ENCODE results near the gene LRP1B.

LRP1B gene

GRCh38 chr2:142037066-142037465 is 93.8 kb downstream of the LRP1B start:
- H3K79me2 ChIP-seq (ENCODE audit: insufficient read depth, low read length), result no peaks in the 10 kb centered on the region
- H3K4me3 ChIP-seq (ENCODE audit: low read length, poor library complexity, severe bottlenecking), result no peak overlapping the region
- no peaks in the 10 kb centered on the region for H4K20me1 ChIP-seq (ENCODE audit: insufficient read depth, low read length, poor library complexity, severe bottlenecking)
- H3K9ac ChIP-seq (ENCODE audit: low read depth, low read length, poor library complexity, severe bottlenecking), result no peak overlapping the region
- H3K4me2 ChIP-seq (ENCODE audit: low read depth, low read length, poor library complexity, severe bottlenecking), result no peak overlapping the region
- no peaks in the 10 kb centered on the region for H3K9me3 ChIP-seq (ENCODE audit: insufficient read depth, low read depth, low read length)
- H3K27me3 ChIP-seq (ENCODE audit: insufficient read depth, low read length, poor library complexity, severe bottlenecking), result no peaks in the 10 kb centered on the region
- H3K36me3 ChIP-seq (ENCODE audit: insufficient read depth, low read length), result no peaks in the 10 kb centered on the region
- H3F3A ChIP-seq (ENCODE audit: low read depth), result no peaks in the 10 kb centered on the region
- H3K9me2 ChIP-seq (replicated peaks; ENCODE audit: low read depth, low read length), result no peaks in the 10 kb centered on the region
- TF ChIP-seq EZH2phosphoT487 (IDR thresholded peaks at IDR 0.05; ENCODE audit: borderline replicate concordance), result no peak
- no peak for TF ChIP-seq CTCF (conservative IDR thresholded peaks at IDR 0.05; ENCODE audit: low read length)
- H2AFZ ChIP-seq (ENCODE audit: low read length), result no peak overlapping the region
- no peaks in the 10 kb centered on the region for H3K4me1 ChIP-seq (ENCODE audit: insufficient read depth, low read length, poor library complexity, severe bottlenecking)

- Histone ChIP-seq H3K27me3 (ENCODE audit: insufficient read depth, low read length, poor library complexity, severe bottlenecking) (no peaks in the 10 kb centered on the region), H3K9ac (ENCODE audit: low read depth, low read length, poor library complexity, severe bottlenecking) (no peak overlapping the region), H3K79me2 (ENCODE audit: insufficient read depth, low read length) (no peaks in the 10 kb centered on the region), H3K9me3 (ENCODE audit: insufficient read depth, low read depth, low read length) (no peaks in the 10 kb centered on the region), H3K4me1 (ENCODE audit: insufficient read depth, low read length, poor library complexity, severe bottlenecking) (no peaks in the 10 kb centered on the region), H3K4me2 (ENCODE audit: low read depth, low read length, poor library complexity, severe bottlenecking) (no peak overlapping the region), H3K36me3 (ENCODE audit: insufficient read depth, low read length) (no peaks in the 10 kb centered on the region), H4K20me1 (ENCODE audit: insufficient read depth, low read length, poor library complexity, severe bottlenecking) (no peaks in the 10 kb centered on the region), H2AFZ (ENCODE audit: low read length) (no peak overlapping the region), H3K4me3 (ENCODE audit: low read length, poor library complexity, severe bottlenecking) (no peak overlapping the region), H3F3A (ENCODE audit: low read depth) (no peaks in the 10 kb centered on the region), H3K9me2 (replicated peaks; ENCODE audit: low read depth, low read length) (no peaks in the 10 kb centered on the region)
- TF ChIP-seq CTCF (conservative IDR thresholded peaks at IDR 0.05; ENCODE audit: low read length), result no peak
- no peak for TF ChIP-seq EZH2phosphoT487 (IDR thresholded peaks at IDR 0.05; ENCODE audit: borderline replicate concordance)
Measured at GRCh38 chr2:142033393-142033792, 97.4 kb downstream of the LRP1B start.

- Histone ChIP-seq H3K79me2 (ENCODE audit: insufficient read depth, low read length) (no peaks in the 10 kb centered on the region), H3K9me2 (replicated peaks; ENCODE audit: low read depth, low read length) (no peaks in the 10 kb centered on the region), H4K20me1 (ENCODE audit: insufficient read depth, low read length, poor library complexity, severe bottlenecking) (no peaks in the 10 kb centered on the region), H3K9ac (ENCODE audit: low read depth, low read length, poor library complexity, severe bottlenecking) (no peak overlapping the region), H3K4me2 (ENCODE audit: low read depth, low read length, poor library complexity, severe bottlenecking) (no peak overlapping the region), H3K9me3 (ENCODE audit: insufficient read depth, low read depth, low read length) (no peaks in the 10 kb centered on the region), H3K27me3 (ENCODE audit: insufficient read depth, low read length, poor library complexity, severe bottlenecking) (no peaks in the 10 kb centered on the region), H2AFZ (ENCODE audit: low read length) (no peak overlapping the region), H3K4me1 (ENCODE audit: insufficient read depth, low read length, poor library complexity, severe bottlenecking) (no peaks in the 10 kb centered on the region), H3K4me3 (ENCODE audit: low read length, poor library complexity, severe bottlenecking) (no peak overlapping the region), H3K36me3 (ENCODE audit: insufficient read depth, low read length) (no peaks in the 10 kb centered on the region), H3F3A (ENCODE audit: low read depth) (no peaks in the 10 kb centered on the region)
- TF ChIP-seq EZH2phosphoT487 (IDR thresholded peaks at IDR 0.05; ENCODE audit: borderline replicate concordance) (no peak), CTCF (conservative IDR thresholded peaks at IDR 0.05; ENCODE audit: low read length) (no peak)
Measured at GRCh38 chr2:142031656-142032055, 99.2 kb downstream of the LRP1B start.
